22Rv1 (cell line): ENCODE data around the gene CA10.

ENCODE experiments used
- ZFX ChIP-seq: fragments of 450-650 bp; IDR thresholded peaks from 2 replicates; pipeline ENCODE4 v1.6.1; 2017; ENCODE audit warnings: antibody characterized with exemption, borderline replicate concordance
- TF ChIP-seq, protein P1 (sequence below): fragments of 450-650 bp; IDR thresholded peaks from 2 replicates; pipeline ENCODE4 v1.5.1; 2017; ENCODE audit warnings: mild to moderate bottlenecking

DNA sequence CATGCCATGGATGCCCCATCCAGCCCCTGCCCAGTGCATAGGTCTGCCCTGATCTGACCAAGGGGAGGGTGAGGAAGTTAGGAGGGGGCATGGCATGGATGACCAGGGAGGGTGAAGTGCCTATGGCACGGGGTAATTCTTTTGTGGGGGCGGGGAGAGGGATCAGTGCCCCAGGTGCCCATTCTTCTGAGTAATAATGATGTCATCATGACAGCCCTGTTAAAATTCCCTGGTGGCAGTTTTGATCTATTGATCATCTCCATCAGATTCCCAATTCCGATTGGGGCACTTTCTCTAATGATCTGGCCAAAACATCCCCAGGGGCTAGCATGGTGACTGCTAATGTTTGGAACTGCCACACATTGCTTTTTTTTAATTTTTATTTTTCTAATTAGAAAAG, 506.0 kb downstream of the CA10 start:
- TF ChIP-seq, protein P1, sequence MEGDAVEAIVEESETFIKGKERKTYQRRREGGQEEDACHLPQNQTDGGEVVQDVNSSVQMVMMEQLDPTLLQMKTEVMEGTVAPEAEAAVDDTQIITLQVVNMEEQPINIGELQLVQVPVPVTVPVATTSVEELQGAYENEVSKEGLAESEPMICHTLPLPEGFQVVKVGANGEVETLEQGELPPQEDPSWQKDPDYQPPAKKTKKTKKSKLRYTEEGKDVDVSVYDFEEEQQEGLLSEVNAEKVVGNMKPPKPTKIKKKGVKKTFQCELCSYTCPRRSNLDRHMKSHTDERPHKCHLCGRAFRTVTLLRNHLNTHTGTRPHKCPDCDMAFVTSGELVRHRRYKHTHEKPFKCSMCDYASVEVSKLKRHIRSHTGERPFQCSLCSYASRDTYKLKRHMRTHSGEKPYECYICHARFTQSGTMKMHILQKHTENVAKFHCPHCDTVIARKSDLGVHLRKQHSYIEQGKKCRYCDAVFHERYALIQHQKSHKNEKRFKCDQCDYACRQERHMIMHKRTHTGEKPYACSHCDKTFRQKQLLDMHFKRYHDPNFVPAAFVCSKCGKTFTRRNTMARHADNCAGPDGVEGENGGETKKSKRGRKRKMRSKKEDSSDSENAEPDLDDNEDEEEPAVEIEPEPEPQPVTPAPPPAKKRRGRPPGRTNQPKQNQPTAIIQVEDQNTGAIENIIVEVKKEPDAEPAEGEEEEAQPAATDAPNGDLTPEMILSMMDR, result no peak
- no peak for TF ChIP-seq ZFX
